Frontal cortex (tissue), 4 donors: Measurements from ENCODE around the gene ERC2. TPM values are rescaled to one million over a fixed set of nuclear protein-coding genes. Genes with fewer than 3 reads are reported as not detected.

Experiments
- DNase-seq, 2 donors: peaks; one replicate each; pipeline ENCODE4 v3.0.0; 2012; ENCODE audit warnings: low spot score in 2 of 2
- FAIRE-seq: peaks from 2 replicates; lab custom pipeline; 2012; peaks lifted over from hg19 to GRCh38; lab: Jason Lieb, UNC
- total RNA-seq: library from RNA; depleted of rRNA; stranded (reverse); fragments of >200 nt; gene quantifications from one replicate; pipeline ENCODE4 v1.2.3, GENCODE V29; 2014
- donor health status: control.
- donor health status: control.
- donor health status: control.

The ERC2 gene
- total RNA-seq, 1 donor from 2014 or later: 77.9 TPM

- FAIRE-seq (no peak), DNase-seq (no peak)
Measured at GRCh38 chr3:55634345-55634744, 833.9 kb downstream of the ERC2 start.

- DNase-seq: no peak
- no peak for FAIRE-seq
Measured at GRCh38 chr3:55633333-55633732, 834.9 kb downstream of the ERC2 start.

GRCh38 chr3:55631766-55632331, 836.4 kb downstream of the ERC2 start:
- DNase-seq (no peak), FAIRE-seq (no peak)

GRCh38 chr3:55630921-55631299, 837.4 kb downstream of the ERC2 start:
- DNase-seq: no peak
- no peak for FAIRE-seq

- FAIRE-seq (no peak), DNase-seq (no peak)
Measured at GRCh38 chr3:55630280-55630920, 837.9 kb downstream of the ERC2 start.

- no peak for FAIRE-seq
- DNase-seq: no peak
Measured at GRCh38 chr3:55629432-55629831, 838.8 kb downstream of the ERC2 start.

GRCh38 chr3:55626279-55626665, 842.0 kb downstream of the ERC2 start:
- DNase-seq: no peak
- no peak for FAIRE-seq

GRCh38 chr3:55624238-55624637, 844.0 kb downstream of the ERC2 start:
- DNase-seq (no peak), FAIRE-seq (no peak)

GRCh38 chr3:55623786-55624185, 844.5 kb downstream of the ERC2 start:
- DNase-seq (no peak), FAIRE-seq (no peak)

- no peak for DNase-seq
- FAIRE-seq: no peak
Measured at GRCh38 chr3:55622733-55623132, 845.5 kb downstream of the ERC2 start.

GRCh38 chr3:55622116-55622515, 846.2 kb downstream of the ERC2 start:
- DNase-seq: no peak
- FAIRE-seq: no peak

GRCh38 chr3:55621648-55622047, 846.6 kb downstream of the ERC2 start:
- FAIRE-seq (no peak), DNase-seq (no peak)

GRCh38 chr3:55621026-55621422, 847.2 kb downstream of the ERC2 start:
- DNase-seq (no peak), FAIRE-seq (no peak)

GRCh38 chr3:55620351-55621025, 847.8 kb downstream of the ERC2 start:
- DNase-seq: no peak

GRCh38 chr3:55619046-55619808, 849.0 kb downstream of the ERC2 start:
- FAIRE-seq (no peak), DNase-seq (no peak)

More at GRCh38 chr3:55620351-55621025, 847.8 kb downstream of the ERC2 start:
- no peak for FAIRE-seq

GRCh38 chr3:55617385-55617784, 850.9 kb downstream of the ERC2 start:
- DNase-seq (no peak), FAIRE-seq (no peak)

- no peak for DNase-seq
- FAIRE-seq: no peak
Measured at GRCh38 chr3:55616803-55617202, 851.5 kb downstream of the ERC2 start.

GRCh38 chr3:55615694-55616295, 852.5 kb downstream of the ERC2 start:
- FAIRE-seq (no peak), DNase-seq (no peak)

GRCh38 chr3:55615039-55615693, 853.1 kb downstream of the ERC2 start:
- no peak for FAIRE-seq

GRCh38 chr3:55611121-55611520, 857.1 kb downstream of the ERC2 start:
- FAIRE-seq: no peak

More at GRCh38 chr3:55615039-55615693, 853.1 kb downstream of the ERC2 start:
- DNase-seq: no peak

More at GRCh38 chr3:55611121-55611520, 857.1 kb downstream of the ERC2 start:
- no peak for DNase-seq
